HUDEP-2 (cell line): ENCODE results near the gene AKT1S1.
A peak's percentile ranks its signal among the peaks of the same experiment; 100 is the strongest.
"Not testable (repeated sequence)": the region's sequence is repeated elsewhere in the genome, so short reads cannot be mapped to it uniquely, and the experiment has no call there.

Source experiments
- DNase-seq, 76 experiments: peaks; one replicate each; lab custom pipeline; 2025; ENCODE audit not compliant: unreplicated experiment in 76 of 76; lab: John Stamatoyannopoulos, UW

AKT1S1 gene

GRCh38 chr19:49877020-49877878, at the start of gene AKT1S1, which contains the start of gene TBC1D17:
Gene AKT1S1, minus strand, starts transcription at chr19:49877355. Its CDS starts 4,060 bp downstream, at chr19:49873295.
Gene TBC1D17, plus strand, starts transcription at chr19:49877702. Its CDS starts 22 bp downstream, at chr19:49877724.
- DNase-seq: peak; percentile 98 to 100 (median 100)

GRCh38 chr19:49926515-49926914, 49.4 kb upstream of the AKT1S1 start:
- peak in 22 of 76 experiments; percentile 12 to 45 (median 29) for DNase-seq

- DNase-seq: no peak
These were observed 48.3 kb upstream of the AKT1S1 start for GRCh38 chr19:49925486-49925885.

- DNase-seq: not testable (repeated sequence)
These were observed 47.7 kb upstream of the AKT1S1 start for GRCh38 chr19:49924881-49925210.

- no peak for DNase-seq
These were observed 47.1 kb upstream of the AKT1S1 start for GRCh38 chr19:49924004-49924880.

- no peak for DNase-seq
These were observed 46.2 kb upstream of the AKT1S1 start for GRCh38 chr19:49923055-49924003.

GRCh38 chr19:49921871-49922795, 45.0 kb upstream of the AKT1S1 start:
- DNase-seq: peak in 1 of 76 experiments; percentile 19

GRCh38 chr19:49920624-49921363, 43.6 kb upstream of the AKT1S1 start:
- no peak for DNase-seq

- DNase-seq: no peak
These were observed 40.9 kb upstream of the AKT1S1 start for GRCh38 chr19:49918089-49918488.

- DNase-seq: no peak
These were observed 39.9 kb upstream of the AKT1S1 start for GRCh38 chr19:49916839-49917733.

- no peak for DNase-seq
These were observed 38.1 kb upstream of the AKT1S1 start for GRCh38 chr19:49915271-49915670.

- DNase-seq: no peak
These were observed 36.6 kb upstream of the AKT1S1 start for GRCh38 chr19:49913720-49914119.

GRCh38 chr19:49912965-49913685, 36.0 kb upstream of the AKT1S1 start:
- no peak for DNase-seq

- no peak for DNase-seq
These were observed 34.4 kb upstream of the AKT1S1 start for GRCh38 chr19:49911381-49912145.

GRCh38 chr19:49910179-49910578, 33.0 kb upstream of the AKT1S1 start:
- no peak for DNase-seq
